ENCODE data around the gene CDC42SE2. TPM values are rescaled to one million over a fixed set of nuclear protein-coding genes. Genes with fewer than 3 reads are reported as not detected.

Gene CDC42SE2
- total RNA-seq, 1 experiment from 2014 or later: 22.5 TPM

DNA sequence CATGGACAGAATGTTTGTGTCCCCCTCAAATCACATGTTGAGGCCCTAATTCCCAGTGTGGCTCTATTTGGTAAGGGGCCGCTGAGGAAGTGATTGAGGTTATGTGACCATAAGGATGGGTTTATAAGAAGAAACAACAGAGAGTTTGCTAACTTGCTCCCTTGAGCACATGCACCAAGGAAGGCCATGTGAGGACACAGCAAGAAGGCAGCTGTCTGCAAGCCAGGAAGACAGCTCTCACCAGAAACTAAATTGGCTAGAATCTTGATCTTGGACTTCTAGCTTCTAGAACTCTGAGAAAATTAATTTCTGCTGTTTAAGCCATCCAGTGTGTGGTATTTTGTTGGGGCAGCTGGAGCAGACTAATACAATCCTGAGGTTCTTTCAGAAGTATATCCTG is 35.2 kb upstream of the CDC42SE2 start (continued):
- TF ChIP-seq MYBL2 (CRISPR knock-in tag; IDR thresholded peaks at IDR 0.05): no peak
- TF ChIP-seq, protein P1, sequence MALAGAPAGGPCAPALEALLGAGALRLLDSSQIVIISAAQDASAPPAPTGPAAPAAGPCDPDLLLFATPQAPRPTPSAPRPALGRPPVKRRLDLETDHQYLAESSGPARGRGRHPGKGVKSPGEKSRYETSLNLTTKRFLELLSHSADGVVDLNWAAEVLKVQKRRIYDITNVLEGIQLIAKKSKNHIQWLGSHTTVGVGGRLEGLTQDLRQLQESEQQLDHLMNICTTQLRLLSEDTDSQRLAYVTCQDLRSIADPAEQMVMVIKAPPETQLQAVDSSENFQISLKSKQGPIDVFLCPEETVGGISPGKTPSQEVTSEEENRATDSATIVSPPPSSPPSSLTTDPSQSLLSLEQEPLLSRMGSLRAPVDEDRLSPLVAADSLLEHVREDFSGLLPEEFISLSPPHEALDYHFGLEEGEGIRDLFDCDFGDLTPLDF (CRISPR knock-in tag; IDR thresholded peaks at IDR 0.05): no peak

DNA sequence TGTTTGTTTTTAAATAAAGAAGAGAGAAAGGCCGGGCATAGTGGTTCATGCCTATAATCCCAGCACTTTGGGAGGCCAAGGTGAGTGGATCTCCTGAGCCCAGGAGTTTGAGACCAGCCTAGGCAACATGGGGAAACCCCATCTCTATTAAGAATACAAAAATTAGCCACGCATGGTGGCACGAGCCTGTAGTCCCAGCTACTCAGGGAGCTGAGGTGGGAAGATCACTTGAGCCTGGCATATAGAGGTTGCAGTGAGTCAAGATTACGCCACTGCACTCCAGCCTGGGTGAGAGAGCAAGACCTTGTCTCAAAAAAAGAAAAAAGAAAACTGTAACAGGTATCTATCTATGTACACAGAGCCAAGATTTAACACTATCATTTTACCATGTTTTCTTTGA is 34.2 kb upstream of the CDC42SE2 start:
- TF ChIP-seq, protein P2, sequence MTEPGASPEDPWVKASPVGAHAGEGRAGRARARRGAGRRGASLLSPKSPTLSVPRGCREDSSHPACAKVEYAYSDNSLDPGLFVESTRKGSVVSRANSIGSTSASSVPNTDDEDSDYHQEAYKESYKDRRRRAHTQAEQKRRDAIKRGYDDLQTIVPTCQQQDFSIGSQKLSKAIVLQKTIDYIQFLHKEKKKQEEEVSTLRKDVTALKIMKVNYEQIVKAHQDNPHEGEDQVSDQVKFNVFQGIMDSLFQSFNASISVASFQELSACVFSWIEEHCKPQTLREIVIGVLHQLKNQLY (CRISPR knock-in tag; IDR thresholded peaks at IDR 0.05): no peak
- no peak for TF ChIP-seq FOXP1 (CRISPR knock-in tag; IDR thresholded peaks at IDR 0.05; ENCODE audit: borderline replicate concordance)
- no peak for TF ChIP-seq NR3C1 (CRISPR knock-in tag; conservative IDR thresholded peaks at IDR 0.05; ENCODE audit: low read depth)
- TF ChIP-seq, protein P3, sequence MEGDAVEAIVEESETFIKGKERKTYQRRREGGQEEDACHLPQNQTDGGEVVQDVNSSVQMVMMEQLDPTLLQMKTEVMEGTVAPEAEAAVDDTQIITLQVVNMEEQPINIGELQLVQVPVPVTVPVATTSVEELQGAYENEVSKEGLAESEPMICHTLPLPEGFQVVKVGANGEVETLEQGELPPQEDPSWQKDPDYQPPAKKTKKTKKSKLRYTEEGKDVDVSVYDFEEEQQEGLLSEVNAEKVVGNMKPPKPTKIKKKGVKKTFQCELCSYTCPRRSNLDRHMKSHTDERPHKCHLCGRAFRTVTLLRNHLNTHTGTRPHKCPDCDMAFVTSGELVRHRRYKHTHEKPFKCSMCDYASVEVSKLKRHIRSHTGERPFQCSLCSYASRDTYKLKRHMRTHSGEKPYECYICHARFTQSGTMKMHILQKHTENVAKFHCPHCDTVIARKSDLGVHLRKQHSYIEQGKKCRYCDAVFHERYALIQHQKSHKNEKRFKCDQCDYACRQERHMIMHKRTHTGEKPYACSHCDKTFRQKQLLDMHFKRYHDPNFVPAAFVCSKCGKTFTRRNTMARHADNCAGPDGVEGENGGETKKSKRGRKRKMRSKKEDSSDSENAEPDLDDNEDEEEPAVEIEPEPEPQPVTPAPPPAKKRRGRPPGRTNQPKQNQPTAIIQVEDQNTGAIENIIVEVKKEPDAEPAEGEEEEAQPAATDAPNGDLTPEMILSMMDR (IDR thresholded peaks at IDR 0.05): no peak
- no peak for TF ChIP-seq ZNF138 (CRISPR knock-in tag; conservative IDR thresholded peaks at IDR 0.05)
- Mint-ChIP-seq H3K27me3 (ENCODE audit: low read depth) (no peaks in the 10 kb centered on the region), H3K27ac (no peak overlapping the region), H3K4me1 (peaks cover 7% of the 10 kb centered on the region; the same call in 1 of the 2 replicates), H3K36me3 (no peaks in the 10 kb centered on the region), H3K4me3 (no peak overlapping the region), H3K9me3 (no peaks in the 10 kb centered on the region)
- ChIA-PET POLR2A (no interaction called here), CTCF (no interaction called here)
- DNase-seq (ENCODE audit: low spot score): no peak
- ATAC-seq: no peak

DNA sequence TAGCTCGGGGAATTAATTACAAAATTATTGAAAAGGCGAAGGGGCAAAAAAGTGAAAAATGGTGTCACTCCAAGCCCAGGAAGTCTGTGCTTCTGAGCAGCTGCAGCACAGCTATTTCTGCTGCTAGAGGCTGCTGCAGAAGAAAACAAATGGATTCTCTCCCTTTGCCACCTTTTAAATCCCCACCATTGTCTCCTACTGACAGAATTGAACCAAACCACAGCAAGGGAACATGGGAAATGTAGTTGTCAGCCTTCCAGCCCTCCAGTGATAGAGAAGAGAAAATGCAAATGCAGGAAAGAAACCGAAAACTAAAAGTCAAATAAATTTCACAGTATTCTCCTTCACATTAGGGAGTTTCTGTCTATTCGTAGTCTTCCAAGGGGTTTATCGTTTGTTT is 33.4 kb upstream of the CDC42SE2 start:
- Mint-ChIP-seq H3K4me3 (no peak overlapping the region), H3K9me3 (no peaks in the 10 kb centered on the region), H3K27ac (no peak overlapping the region), H3K4me1 (peaks cover 7% of the 10 kb centered on the region; the same call in 1 of the 2 replicates), H3K36me3 (no peaks in the 10 kb centered on the region), H3K27me3 (ENCODE audit: low read depth) (no peaks in the 10 kb centered on the region)
- TF ChIP-seq GTF2I (CRISPR knock-in tag; conservative IDR thresholded peaks at IDR 0.05): peak; percentile 66; the same call in 1 of the 2 replicates
- TF ChIP-seq FOXP1 (CRISPR knock-in tag; IDR thresholded peaks at IDR 0.05; ENCODE audit: borderline replicate concordance): no peak
- POLR2A ChIA-PET: no interaction called here
- peak; percentile 98 for ATAC-seq
- no peak for DNase-seq (ENCODE audit: low spot score)
- CTCF ChIA-PET: no interaction called here

DNA sequence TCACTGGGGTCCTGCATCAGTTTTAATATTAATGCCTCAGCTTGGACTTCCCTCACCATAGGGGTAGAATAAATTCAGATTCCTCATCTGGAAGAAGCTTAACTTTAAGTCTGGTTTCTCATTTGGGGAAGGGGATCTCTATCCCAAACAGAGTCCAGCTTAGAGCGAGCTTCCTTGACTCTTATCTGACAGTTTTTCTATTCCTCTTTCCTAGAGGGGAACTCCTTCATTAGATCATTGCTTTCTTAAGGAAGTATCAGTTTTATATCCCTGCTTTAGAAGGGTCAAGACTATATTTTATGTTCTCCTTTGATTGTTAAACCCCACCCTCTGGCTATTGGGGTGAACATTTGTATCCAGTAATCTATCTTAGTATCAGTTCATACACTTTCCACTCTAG is 24.2 kb upstream of the CDC42SE2 start:
- no peak overlapping the region for H3K4me3 Mint-ChIP-seq
- POLR2A ChIA-PET: no interaction called here
- no peaks in the 10 kb centered on the region for H3K27me3 Mint-ChIP-seq (ENCODE audit: low read depth)
- no peak for DNase-seq (ENCODE audit: low spot score)
- H3K36me3 Mint-ChIP-seq: no peaks in the 10 kb centered on the region
- CTCF ChIA-PET: interaction anchor here (1.5 kb wide), 1 partner anchor 142 kb away, joined by 3 read pairs; no protein-coding TSS in a partner anchor
- no peak for TF ChIP-seq FOXP1 (CRISPR knock-in tag; IDR thresholded peaks at IDR 0.05; ENCODE audit: borderline replicate concordance)
- TF ChIP-seq, protein P4, sequence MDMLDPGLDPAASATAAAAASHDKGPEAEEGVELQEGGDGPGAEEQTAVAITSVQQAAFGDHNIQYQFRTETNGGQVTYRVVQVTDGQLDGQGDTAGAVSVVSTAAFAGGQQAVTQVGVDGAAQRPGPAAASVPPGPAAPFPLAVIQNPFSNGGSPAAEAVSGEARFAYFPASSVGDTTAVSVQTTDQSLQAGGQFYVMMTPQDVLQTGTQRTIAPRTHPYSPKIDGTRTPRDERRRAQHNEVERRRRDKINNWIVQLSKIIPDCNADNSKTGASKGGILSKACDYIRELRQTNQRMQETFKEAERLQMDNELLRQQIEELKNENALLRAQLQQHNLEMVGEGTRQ (CRISPR knock-in tag; IDR thresholded peaks at IDR 0.05): no peak
- TF ChIP-seq, protein P5, sequence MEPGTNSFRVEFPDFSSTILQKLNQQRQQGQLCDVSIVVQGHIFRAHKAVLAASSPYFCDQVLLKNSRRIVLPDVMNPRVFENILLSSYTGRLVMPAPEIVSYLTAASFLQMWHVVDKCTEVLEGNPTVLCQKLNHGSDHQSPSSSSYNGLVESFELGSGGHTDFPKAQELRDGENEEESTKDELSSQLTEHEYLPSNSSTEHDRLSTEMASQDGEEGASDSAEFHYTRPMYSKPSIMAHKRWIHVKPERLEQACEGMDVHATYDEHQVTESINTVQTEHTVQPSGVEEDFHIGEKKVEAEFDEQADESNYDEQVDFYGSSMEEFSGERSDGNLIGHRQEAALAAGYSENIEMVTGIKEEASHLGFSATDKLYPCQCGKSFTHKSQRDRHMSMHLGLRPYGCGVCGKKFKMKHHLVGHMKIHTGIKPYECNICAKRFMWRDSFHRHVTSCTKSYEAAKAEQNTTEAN (CRISPR knock-in tag; IDR thresholded peaks at IDR 0.05): no peak
- TF ChIP-seq SP1 (CRISPR knock-in tag; conservative IDR thresholded peaks at IDR 0.05): no peak
- H3K27ac Mint-ChIP-seq: no peak overlapping the region
- ATAC-seq: no peak
- no peaks in the 10 kb centered on the region for H3K4me1 Mint-ChIP-seq
- no peaks in the 10 kb centered on the region for H3K9me3 Mint-ChIP-seq
